CD4-positive, alpha-beta T cell treated with Interleukin-6 for 4 hours (primary cell): ENCODE results near the gene NNMT.

Source experiments
- DNase-seq: peaks from one replicate; pipeline ENCODE4 v3.0.0-alpha.2; 2020; ENCODE audit warnings: mixed read lengths

The NNMT gene

DNA sequence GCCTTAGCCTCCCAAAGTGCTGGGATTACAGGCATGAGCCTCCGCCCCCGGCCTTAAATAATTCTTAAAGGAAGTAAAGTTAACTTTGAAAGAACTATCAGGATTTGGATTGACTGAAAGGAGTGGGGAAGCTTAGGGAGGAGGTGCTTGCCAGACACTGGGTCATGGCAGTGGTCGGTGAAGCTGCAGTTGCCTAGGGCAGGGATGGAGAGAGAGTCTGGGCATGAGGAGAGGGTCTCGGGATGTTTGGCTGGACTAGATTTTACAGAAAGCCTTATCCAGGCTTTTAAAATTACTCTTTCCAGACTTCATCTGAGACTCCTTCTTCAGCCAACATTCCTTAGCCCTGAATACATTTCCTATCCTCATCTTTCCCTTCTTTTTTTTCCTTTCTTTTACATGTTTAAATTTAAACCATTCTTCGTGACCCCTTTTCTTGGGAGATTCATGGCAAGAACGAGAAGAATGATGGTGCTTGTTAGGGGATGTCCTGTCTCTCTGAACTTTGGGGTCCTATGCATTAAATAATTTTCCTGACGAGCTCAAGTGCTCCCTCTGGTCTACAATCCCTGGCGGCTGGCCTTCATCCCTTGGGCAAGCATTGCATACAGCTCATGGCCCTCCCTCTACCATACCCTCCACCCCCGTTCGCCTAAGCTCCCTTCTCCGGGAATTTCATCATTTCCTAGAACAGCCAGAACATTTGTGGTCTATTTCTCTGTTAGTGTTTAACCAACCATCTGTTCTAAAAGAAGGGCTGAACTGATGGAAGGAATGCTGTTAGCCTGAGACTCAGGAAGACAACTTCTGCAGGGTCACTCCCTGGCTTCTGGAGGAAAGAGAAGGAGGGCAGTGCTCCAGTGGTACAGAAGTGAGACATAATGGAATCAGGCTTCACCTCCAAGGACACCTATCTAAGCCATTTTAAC lies at the start of gene NNMT:
Gene NNMT (plus strand): TSS at position 724 of the 929 bp plus-strand sequence. CDS start 158 bp downstream, at position 882.
- no peak for DNase-seq

DNA sequence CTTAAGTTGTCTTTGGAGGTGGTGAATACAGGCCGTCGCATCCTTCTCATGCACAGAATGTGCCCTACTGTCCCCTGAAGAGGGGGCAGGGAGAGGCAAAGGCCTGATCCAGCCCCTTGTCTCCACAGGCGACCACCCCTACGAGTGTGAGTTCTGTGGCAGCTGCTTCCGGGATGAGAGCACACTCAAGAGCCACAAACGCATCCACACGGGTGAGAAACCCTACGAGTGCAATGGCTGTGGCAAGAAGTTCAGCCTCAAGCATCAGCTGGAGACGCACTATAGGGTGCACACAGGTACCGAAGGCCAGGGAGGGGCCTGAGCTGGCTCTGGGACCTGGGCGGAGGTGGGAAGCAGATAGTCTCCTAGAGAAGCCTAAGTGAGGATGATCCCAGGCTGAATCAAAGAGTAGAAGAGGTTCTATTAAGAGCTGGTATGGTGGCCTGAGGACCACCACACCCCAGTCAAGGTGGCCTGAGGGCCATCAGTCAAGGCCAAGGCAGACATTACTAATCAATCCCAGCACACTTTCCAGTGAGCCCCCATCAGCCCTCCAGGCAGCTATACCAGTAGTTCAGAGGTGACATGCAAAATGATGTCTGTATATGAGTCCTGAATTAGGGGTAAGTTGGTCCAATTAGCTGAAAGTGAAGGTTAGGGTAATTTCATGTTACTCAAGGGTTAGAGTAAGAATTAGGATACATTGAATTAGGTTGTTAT lies 49.0 kb upstream of the NNMT start:
- DNase-seq = no peak

GRCh38 chr11:114250180-114250579 lies 46.0 kb upstream of the NNMT start:
- DNase-seq = no peak

DNA sequence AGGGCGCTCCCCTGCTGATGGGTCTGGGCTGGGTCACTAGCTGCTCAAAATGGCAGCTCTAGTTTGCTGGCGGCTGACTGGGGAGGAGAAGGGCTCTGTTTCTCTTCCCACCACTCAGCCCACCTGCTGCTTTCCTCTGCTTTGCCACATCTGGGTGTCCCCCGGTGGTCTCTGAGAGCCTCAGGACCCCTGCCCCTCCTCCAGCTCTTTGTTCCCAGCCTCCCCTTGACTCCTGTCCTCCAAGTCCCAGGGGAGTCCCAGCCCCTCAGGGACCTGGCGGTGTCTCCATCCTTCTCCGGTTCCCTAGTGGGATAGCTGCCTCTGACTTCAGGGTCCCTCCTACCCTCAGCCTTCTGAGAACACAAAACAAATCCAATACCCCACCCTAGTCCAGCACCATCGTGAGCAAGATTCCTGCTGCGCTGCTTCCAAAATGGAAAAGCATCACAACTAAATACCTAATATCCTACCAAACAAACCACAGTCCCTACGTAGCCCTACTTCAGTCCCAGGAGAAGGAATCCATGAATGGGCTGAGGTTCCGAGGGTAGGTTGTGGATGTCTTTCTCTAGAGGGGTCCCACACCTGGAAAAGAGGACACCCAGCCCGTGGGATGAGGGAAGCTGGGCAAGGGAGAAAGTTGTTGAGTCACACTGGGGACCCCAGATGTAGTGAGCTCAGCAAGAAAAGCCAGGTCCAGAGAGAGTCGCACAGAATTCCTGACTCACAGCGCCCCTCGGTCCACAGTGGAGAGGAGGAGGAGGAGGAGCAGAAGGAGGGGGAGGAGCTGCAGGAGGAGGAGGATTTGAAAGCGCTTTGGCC lies 45.0 kb upstream of the NNMT start:
- no peak for DNase-seq

GRCh38 chr11:114251815-114252337 lies 44.3 kb upstream of the NNMT start:
- no peak for DNase-seq

DNA sequence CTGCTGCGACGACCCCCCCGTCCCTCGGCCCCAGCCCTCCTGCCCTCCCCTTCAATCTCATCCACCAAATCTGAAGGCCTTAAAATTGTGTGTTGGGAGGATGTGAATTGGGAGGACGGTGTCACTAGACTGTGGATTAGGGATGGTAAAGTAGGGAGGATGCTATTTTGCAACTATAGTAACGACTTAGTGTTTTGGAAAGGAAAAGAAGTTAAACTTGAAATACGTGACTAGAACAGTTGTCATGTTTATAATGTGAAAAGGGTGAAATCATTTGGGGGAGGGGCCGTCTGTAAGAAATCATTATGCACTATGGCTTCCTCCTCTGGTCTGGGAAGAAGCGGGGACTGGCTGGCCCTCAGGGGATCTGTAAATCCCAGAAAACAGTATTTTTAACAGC lies 43.4 kb upstream of the NNMT start:
- DNase-seq = no peak

DNA sequence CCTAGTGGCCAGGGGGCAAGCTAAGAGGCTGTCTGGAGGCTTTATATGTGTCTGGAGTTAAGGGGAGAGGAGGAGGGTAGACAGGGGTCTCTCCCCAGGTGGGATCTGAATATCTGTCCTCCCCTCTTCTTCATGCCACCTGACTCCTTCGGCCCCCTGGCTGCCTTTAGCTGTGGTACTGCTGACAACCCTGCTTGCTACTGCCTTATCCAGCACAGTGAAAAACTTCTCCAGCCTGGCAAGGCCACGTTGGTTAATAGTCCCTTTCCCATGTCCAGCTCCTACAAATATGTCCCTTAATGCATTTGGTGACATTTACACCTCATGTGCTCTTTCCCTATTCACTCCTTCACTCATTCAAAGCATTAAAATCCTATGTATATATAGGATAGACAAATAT lies 42.4 kb upstream of the NNMT start:
- no peak for DNase-seq

GRCh38 chr11:114254571-114255146 lies 41.5 kb upstream of the NNMT start:
- DNase-seq = no peak

DNA sequence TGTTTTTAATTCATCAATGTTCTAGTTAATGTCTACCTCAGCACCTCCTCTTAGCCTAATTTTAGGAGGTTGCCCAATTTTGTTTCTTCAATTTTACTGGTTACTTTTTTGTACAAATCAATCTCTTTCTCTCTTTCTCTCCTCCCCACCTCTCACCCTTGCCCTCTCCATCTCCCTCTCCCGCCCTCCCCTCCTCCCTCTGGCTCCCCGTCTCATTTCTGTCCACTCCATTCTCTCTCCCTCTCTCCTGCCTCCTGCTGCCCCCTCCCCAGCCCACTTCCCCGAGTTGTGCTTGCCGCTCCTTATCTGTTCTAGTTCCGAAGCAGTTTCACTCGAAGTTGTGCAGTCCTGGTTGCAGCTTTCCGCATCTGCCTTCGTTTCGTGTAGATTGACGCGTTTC lies 40.9 kb upstream of the NNMT start:
- DNase-seq = no peak

DNA sequence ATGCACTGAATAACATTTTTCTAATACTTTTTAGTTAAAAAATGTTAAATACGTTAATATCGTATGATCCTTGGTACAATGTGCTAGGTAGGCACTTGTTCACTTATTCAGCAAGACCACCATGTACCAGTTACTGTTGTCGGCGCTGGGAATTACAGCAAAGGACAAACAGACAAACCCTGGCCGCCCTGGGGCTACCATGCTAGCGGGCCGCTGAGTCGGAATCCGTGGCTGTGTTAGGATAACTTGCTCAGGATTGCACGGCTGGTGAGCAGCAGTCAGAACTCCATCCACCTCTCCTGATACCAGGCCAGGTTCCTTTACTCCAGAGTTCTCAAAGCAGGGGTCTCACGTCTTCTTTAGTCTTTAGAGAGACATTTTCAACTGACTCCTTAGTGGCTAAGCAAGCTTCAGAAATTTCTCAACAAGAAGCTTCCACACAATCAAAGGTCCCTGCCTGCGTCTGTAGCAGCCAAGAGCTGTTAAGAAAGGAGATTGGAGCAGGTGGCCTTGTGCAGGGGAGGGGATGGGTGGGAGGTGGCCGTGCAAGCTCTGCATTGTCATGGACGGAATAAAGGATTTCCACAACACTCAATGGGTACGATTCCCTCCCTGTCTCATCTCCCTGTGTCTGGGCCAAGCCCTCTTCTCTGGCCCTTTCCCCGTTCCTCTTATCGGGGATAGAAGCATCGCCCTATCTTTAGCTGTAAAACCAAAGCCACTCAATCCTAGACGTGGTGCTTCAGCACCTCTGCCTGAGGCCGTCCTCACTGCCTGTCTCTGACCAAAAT lies 39.8 kb upstream of the NNMT start:
- DNase-seq = no peak

GRCh38 chr11:114256967-114257286 lies 39.3 kb upstream of the NNMT start:
- no peak for DNase-seq

GRCh38 chr11:114257621-114258558 lies 38.3 kb upstream of the NNMT start:
- no peak for DNase-seq

DNA sequence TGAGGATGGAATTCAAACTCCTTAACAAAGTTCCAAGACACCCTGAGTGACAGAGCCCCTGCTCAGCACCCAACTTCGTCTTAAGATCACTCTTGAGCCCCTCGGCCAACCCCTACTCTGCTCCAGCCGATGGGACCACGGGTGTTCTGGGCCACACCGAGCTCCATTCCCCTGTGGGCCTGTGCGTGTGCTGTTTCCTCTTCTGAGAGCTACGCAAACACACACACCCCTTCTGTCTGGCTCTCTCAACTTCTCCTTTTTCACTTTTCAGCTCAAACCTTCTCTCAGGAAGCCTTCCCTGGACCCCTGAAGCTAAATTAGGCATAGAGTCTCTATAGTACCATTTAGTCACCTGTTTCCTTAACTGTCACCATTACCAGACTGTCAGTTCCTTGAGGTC lies 37.5 kb upstream of the NNMT start:
- no peak for DNase-seq

GRCh38 chr11:114259124-114259526 lies 37.1 kb upstream of the NNMT start:
- no peak for DNase-seq

DNA sequence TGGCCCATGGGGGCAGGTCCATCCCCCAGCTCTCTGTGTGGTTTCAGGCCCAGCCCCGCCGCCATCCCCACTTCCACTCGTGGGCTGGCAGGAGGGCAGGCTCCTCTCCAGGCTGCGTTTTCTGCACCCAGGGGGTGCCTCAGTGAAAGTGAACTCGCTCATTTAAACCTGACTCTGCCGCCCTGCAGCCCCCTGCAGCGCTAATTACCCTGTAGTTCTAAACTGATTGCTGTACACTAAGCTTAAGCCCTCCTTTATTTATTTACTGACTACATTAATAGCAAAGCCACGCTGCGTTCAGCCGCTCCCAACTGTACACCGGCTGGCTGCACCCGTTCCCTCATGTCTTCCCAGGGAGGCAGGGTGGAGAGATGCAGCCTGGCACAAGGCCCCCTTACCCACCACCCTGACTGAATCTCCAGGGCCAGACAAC lies 36.6 kb upstream of the NNMT start:
- DNase-seq = no peak

GRCh38 chr11:114260077-114260476 lies 36.1 kb upstream of the NNMT start:
- DNase-seq = no peak

DNA sequence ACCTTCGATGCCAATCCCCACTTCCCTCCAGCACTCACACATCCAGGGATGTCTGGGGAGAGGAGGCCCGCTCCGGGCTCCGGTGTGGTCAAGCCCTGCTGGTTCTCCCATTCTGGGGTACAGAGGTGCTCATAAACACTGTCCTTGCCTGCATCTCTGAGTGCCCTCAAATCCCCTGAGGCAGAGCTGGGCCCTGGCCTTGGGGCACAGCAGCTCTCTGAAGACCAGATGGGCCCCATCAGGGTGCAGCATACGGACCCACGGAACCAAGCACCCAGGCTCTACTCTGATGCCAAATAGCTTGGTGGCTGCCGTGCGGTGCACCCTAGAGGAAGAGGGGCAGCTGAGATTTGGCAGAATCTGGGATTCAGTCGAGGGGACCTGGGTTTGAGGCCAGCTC lies 35.7 kb upstream of the NNMT start:
- no peak for DNase-seq

DNA sequence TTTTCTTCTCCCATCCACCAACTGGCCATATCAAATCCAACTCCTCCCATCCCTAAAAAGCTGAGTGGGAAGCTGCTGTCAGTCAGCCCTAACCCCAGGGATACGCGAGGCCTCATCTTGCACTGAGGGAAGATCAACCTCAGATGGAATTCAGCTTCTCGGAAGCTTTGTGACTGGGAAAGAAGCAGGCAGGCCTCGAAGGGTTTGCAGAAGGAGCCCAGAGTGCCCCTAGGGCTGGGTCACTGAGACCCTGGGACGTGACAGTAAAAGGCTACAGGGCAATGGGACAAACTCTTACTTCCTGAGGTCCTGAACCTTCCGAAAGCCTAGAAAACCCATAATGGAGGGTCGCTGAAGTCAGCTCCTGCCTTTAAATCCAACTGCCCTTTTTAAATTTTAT lies 34.4 kb upstream of the NNMT start:
- DNase-seq = no peak

- DNase-seq = peak; percentile 20
These were observed 33.3 kb upstream of the NNMT start for GRCh38 chr11:114262681-114263512.
